GM19372 (cell line): ENCODE results near the gene HRH1.
A peak's percentile ranks its signal among the peaks of the same experiment; 100 is the strongest.
"Not testable (repeated sequence)": the region's sequence is repeated elsewhere in the genome, so short reads cannot be mapped to it uniquely, and the experiment has no call there.

Experiments used
- ATAC-seq: cut with Tn5 transposase; IDR thresholded peaks from one replicate; pipeline ENCODE4 v1.9.1; 2021; ENCODE audit warnings: mild to moderate bottlenecking, low read depth, moderate library complexity; ENCODE audit not compliant: unreplicated experiment

The HRH1 gene

GRCh38 chr3:11236588-11237461, 82.5 kb downstream of the HRH1 start:
- no peak for ATAC-seq

GRCh38 chr3:11238060-11238459, 83.8 kb downstream of the HRH1 start:
- ATAC-seq, result no peak

DNA sequence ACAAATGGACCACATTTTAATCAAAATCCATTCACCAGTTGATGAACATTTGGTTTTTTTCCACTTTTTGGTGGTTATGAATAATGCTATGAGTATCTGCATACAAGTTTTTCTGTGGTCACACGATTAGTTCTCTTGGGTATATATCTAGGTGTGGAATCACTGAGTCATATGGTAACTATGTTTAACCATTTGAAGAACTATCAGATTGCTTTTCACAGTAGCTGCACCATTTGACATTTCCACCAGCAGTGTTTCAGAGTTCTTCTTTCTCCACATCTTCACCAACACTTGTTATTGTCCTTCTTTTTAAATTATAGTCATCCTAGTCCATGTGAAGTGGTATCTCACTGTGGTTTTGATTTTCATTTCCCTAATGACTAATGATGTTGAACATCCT, 84.6 kb downstream of the HRH1 start:
- no peak for ATAC-seq

GRCh38 chr3:11239796-11240195, 85.5 kb downstream of the HRH1 start:
- ATAC-seq, result no peak

DNA sequence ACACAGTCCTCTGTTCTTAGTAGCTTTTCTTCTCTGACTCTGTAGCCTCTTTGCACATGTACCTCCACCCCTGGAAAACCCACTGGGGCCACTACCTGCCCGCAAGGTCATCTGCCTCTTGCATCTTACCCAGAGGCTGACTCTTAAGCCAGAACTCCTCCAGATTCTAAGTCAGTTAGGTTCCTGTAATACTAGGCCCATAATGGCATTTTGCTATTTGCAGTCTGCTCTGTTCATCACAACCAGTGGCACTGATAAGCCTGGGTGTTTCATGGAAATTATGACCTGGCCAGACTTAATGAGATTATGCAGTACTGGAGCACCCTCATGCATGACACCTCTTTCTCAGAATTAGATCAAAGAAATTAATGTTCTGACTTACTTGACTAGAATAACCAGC, 86.2 kb downstream of the HRH1 start:
- no peak for ATAC-seq

- no peak for ATAC-seq
Observed at GRCh38 chr3:11244121-11244677, 89.9 kb downstream of the HRH1 start.

DNA sequence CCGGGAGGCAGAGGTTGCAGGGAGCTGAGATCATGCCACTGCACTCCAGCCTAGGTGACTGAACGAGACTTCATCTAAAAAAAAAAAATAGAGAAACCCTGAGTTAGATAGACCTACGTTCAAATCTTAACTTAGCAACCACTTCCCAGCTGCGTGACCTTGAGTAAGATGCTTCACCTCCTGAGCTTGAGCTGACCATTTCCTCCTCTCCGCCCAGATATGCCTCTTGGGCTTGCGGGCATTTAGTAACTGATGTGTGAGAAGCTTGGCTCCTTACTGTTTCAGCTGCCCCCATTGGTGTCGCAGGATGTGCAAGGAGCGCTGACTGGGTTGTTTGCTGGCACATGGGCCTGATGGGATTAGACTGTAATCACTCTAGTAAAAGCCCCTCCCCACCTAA, 91.0 kb downstream of the HRH1 start:
- no peak for ATAC-seq

DNA sequence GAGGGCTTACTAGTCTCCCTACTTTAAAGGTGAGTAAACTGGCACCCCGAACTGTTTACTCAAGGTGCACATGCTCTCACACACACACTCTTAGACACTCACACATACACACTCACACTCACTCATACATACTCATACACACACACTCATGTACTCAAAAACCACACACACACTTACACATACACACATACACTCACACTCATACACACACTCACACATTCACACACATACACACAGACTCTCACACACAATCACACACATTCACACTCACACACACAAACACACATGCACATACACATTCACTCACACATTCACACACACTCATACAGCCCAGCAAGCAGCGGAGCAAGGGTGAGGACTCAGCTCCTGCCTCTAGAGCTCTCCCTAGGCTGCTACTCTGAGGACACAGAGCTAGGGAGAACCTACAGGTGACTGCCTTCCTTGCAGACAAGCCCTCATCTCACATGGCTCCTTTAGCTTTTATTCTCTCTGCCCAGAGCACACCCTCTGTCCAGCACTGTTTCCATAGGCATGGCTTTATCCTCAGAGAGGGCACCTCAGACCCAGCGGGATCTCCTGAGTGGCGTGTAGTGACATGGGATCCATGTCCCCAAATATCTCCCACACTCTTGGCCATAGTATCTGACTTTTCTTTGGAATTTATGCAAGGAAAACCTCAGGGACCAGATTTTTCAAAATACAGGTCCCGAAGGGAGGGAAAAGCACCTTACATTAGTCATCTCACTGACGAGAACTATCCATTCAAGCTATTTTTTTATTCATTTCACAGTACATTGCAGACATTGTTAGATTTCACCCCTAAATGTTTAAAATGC, 91.8 kb downstream of the HRH1 start:
- no peak for ATAC-seq

DNA sequence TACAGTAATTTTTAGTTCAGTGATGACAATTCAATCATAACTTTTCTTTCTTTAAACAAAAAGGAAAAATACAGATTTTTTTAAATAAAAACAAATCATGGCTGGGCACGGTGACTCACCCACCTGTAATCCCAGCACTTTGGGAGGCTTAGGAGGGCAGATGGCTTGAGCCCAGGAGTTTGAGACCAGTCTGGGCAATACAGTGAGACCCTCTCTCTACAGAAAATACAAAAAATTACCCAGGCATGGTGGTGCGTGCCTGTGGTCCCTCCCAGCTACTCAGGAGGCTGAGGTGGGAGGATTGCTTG, 92.3 kb downstream of the HRH1 start:
- no peak for ATAC-seq

DNA sequence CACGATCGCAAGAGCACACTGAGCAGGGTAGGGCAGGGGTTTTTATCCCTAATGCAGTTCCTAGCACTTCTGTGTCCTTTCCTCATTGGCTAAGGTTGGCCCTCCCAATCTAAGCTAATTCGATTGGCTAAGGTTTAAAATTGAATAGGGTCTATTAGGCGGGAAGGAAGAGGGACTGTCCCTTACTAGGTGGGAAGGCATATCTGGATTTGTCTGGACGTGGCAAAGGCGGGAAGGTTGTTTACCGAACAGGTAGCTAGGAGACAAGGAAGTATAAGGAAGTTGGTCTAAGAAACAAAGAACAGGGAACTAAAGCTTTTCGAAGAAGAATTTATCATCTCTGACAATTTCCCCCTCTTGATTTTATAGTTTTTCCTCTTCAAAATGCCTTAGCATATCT, 93.1 kb downstream of the HRH1 start:
- ATAC-seq, result no peak

GRCh38 chr3:11248596-11248995, 94.3 kb downstream of the HRH1 start:
- ATAC-seq, result no peak

- ATAC-seq, result no peak
Observed at GRCh38 chr3:11250902-11251806, 96.9 kb downstream of the HRH1 start.

DNA sequence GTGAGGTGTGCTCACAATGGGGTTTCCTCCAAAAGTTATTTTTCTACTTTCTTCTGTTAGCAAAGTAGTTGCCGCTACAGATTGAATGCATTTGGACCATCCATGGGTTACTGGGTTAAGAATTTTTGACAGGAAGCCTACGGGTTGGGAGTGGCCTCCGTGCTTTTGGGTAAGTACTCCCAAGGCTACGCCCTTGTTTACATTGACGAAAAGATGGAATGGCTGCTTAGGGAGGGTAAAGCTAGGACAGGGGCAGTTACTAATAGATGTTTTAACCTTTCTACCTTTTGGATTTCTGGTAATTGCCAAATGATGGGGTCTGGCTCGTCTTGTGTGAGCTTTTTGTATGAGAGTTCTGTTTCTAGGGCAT, 97.5 kb downstream of the HRH1 start:
- no peak for ATAC-seq

DNA sequence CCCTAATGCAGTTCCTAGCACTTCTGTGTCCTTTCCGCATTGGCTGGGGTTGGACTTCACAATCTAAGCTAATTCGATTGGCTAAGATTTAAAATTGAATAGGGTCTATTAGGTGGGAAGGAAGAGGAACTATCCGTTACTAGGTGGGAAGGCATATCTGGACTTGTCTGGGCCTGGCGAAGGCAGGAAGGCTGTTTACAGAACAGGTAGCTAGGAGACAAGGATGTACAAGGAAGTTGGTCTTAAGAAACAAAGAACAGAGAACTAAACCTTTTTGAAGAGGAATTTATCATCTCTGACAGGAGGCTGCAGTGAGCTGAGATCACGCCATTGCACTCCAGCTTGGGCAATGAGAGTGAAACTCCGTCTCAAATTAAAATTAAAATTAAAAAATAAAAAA, 100.6 kb downstream of the HRH1 start:
- no peak for ATAC-seq

DNA sequence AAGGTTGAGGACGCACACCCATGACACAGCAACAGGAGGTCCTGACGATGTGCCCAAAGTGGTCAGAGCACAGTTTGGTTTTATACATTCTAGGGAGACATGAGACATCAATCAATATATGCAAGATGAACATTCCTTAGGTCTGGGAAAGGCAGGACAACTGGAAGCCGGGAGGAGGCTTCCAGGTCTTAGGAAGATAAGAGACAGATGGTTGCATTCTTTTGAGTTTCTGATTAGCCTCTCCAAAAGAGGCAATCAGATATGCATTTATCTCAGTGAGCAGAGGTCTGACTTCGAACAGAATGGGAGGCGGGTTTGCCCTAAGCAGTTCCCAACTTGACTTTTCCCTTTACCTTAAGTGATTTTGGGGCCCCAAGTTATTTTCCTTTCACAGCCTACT, 101.2 kb downstream of the HRH1 start:
- not testable (repeated sequence) for ATAC-seq

DNA sequence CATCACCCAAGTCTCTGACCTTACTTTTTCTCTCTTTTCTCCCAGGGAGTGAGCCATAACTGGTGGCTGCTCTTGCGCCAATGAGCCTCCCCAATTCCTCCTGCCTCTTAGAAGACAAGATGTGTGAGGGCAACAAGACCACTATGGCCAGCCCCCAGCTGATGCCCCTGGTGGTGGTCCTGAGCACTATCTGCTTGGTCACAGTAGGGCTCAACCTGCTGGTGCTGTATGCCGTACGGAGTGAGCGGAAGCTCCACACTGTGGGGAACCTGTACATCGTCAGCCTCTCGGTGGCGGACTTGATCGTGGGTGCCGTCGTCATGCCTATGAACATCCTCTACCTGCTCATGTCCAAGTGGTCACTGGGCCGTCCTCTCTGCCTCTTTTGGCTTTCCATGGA, 104.7 kb downstream of the HRH1 start:
- ATAC-seq, result no peak

GRCh38 chr3:11260460-11260859, 106.2 kb downstream of the HRH1 start:
- no peak for ATAC-seq

GRCh38 chr3:11269007-11269406, 114.7 kb downstream of the HRH1 start:
- ATAC-seq, result no peak

- peak; percentile 96 for ATAC-seq
Observed at GRCh38 chr3:11271986-11272904, 118.0 kb downstream of the HRH1 start, which contains the start of gene ATG7. Gene ATG7, plus strand, starts transcription at chr3:11272397. Its CDS starts 26,299 bp downstream, at chr3:11298696.
